HG03097 (cell line): ENCODE results near the gene SMIM35.

ENCODE experiments used
- ATAC-seq: cut with Tn5 transposase; IDR thresholded peaks from one replicate; pipeline ENCODE4 v1.9.1; 2021; ENCODE audit not compliant: unreplicated experiment, low FRiP score

Gene SMIM35

DNA sequence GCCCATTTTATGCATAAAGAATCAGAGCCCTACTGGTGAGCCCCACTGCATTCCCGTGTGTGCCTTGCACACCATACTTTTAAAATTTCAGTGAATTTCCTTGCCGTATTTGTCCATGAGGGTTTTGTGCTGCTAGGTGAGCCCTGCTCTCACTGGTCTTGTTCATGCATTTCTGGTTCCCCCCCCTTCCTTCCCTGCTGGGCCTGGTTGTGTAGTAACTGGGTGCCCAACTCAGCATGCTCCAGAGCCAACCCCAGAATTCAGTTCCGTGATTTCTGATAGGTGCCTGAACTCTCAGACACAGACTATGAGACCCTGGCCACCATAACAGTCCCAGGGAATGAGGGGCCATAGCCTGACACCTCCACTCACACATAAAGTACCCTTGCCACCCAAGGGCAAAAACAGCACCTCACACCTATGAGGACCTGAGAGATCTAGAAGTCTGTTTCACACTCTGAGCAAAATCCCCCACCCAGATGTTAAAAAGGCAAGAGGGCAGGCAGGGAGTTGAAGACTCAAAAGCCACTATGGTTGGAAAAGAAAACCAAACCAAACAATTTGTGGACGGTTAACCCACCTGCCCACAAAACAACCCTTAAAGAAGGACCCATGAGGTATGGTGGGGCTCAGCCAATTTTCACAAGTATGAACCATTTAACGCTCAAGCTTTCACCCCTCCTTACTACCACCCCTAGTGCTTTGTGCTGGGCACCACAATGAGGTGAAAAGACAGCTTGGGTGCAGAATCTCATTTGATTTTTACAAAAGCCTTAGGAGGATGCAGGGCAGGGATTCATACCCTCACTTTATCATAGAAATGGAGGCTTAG is 117.4 kb downstream of the SMIM35 start:
- no peak for ATAC-seq

GRCh38 chr11:117966908-117967307 is 119.9 kb downstream of the SMIM35 start:
- ATAC-seq, result no peak

- ATAC-seq, result no peak
Observed at GRCh38 chr11:117962826-117963225, 123.9 kb downstream of the SMIM35 start.

DNA sequence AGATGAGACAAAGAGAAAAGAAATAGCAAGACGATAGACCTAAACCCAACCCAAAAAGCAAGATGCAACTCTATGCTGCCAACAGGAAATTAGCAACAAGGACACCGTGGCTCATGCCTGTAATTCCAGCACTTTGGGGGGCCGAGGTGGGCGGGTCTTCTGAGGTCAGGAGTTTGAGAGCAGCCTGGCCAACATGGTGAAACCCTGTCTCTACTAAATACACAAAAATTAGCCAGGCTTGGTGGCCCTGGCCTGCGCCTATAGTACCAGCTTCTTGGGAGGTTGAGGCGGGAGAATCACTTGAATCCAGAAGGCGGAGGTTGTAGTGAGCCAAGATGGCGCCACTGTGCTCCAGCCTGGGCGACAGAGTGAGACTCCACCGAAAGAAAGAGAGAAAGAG is 124.9 kb downstream of the SMIM35 start:
- ATAC-seq, result no peak

GRCh38 chr11:117960406-117960805 is 126.4 kb downstream of the SMIM35 start:
- ATAC-seq, result no peak

DNA sequence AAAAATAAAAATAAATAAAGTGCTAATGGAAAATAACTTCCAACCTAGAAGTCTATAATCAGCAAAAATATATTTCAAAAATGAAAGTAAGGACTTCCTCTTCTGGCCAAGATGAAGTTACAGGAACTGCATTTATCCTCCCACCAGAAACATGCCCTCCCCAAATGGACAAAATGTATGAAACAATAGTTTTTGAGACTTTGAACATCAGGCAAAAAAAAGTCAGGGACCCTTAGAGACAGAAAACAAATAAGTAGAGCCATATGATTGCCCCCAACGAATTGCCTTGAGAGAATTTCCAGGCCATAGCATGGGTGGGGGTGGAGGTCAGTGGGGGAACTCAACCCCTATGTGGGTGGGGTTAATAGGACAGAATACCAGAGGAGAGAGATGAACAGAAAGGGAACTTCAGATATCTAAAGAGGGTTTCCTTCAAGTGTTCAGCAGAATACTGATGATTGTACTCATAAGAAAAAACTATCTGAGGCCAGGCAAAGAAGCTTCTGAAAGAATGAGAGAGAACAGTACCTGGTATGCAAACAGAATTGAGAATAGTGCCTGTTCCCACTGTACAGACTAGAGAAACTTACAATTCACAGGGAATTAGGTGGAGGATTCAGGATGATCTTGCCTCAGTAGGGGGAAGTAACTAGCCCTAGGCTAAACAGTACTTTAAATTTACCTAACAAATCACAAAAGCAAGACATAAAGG is 127.2 kb downstream of the SMIM35 start:
- ATAC-seq, result no peak

GRCh38 chr11:117958949-117959348 is 127.8 kb downstream of the SMIM35 start:
- ATAC-seq, result no peak
